Nucleus accumbens (tissue), 56 donors: ENCODE results near the gene RCBTB1.
"Not testable (repeated sequence)": the region's sequence is repeated elsewhere in the genome, so short reads cannot be mapped to it uniquely, and the experiment has no call there.

Source experiments
- DNase-seq, 56 donors: peaks; one replicate each; lab custom pipeline; 2025; lab: John Stamatoyannopoulos, UW

Gene RCBTB1

DNA sequence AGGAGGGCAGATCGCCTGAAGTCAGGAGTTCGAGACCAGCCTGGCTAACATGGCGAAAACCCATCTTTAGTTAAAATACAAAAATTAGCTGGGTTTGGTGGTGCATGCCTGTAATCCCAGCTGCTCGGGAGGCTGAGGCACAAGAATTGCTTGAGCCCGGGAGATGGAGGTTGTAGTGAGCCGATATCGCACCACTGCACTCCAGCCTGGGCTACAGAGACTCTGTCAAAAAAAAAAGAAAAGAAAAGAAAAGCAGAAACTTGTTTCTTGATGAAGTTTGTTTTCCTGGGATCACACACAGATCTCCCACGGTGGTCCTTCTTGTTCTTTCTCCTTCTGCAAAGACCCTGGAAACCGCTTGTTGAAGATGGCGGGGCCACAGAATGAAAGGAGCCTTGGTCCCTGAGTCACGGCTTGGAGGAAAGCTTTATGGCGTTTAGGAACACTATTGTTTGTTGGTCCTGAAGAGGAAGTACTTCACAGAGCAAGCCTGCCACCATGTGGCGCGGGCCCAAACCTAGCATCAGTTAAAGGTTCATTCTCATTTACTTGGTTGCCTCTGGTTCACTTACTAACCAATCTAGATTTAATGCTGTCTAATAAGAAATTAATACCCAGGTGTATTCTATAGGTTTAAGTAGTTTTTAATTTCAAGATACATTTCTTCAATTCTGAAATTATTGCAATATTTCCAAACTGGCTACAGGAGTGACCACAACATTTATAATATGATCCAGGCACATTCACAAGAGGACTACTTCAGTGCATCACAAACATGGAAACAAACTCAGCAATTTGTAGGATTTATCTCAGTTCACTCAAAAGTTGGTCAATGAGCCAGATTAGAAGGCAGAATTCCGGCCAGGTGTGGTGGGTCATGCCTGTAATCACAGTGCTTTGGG lies 21.6 kb upstream of the RCBTB1 start:
- peak; percentile 12 to 92 (median 70) for DNase-seq

DNA sequence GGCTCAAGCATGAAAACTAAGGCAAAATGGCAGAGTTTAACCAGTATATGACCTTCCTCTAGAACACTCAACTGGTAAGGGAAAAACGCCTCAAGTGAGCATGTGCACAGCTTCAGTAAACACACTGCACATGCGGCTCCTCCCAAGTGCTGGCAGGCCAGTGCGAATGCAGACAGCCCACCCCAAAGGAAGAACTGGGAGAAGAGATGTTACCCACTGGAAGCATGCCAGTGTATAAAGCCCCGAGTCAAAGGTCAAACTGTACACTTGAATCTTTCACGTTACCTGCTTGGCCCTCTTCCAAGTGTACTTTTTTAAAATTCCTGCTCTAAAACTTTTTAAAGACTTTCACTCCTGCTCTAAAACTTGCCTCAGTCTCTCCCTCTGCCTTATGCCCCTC lies 19.2 kb upstream of the RCBTB1 start:
- DNase-seq: no peak

DNA sequence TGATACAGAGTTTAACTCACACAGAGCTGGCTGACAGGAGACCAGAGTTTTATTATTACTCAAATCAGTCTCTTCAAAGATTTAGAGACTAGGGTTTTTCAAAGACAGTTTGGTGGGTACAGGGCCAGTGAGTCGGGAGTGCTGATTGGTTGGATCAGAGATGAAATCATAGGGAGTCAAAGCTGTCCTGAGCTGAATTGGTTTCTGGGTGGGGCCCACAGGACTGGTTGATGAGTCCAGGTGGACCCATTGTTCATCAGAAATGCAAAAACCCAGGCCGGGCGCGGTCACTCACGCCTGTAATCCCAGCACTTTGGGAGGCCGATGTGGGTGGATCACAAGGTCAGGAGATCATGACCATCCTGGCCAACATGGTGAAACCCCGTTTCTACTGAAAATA lies 17.3 kb upstream of the RCBTB1 start:
- DNase-seq: not testable (repeated sequence)

DNA sequence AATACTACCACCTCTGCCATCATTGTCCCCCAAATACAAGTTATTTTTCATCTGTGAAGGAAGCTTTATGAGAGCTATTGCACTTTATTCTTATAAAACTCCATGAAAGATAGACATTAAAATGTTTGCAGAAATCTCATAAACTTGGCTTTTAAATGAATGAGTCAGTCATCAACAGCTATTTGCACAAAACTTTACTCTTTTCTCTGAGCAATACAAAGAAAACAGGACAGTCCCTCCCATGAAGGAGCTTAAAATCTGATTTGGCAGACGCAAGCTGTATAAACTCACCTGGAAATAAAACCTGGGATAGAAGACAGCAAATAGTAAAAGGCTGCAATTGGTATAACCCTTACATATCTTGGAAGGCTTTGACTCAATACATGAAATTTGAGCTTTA lies 16.6 kb upstream of the RCBTB1 start:
- no peak for DNase-seq

DNA sequence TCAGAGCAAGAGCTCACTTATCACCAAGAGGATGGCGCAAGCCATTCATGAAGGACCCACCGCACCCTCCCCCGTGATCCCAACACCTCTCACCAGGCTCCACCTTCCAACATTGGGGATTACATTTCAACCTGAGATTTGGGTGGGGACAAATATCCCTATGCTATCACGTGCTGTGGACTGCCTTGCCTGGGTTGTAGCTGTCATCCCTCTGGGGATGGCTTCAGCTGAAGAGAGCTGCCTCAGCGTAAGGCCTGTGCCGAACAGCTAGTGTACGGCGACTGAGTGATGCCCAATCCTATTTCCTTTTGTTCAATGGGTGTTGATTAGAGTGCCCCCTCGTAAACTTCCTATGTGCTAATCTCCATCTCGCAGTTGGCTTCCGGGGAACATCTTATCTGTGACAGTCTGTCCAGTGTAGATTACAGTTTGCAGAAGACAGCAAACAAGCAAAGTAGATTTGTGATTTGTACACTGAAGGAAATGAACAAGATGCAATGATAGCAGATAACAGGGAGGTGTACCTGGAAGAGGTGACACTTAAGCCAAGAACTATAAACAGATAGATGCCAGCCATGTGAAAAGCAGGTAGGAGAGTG lies 11.8 kb upstream of the RCBTB1 start:
- no peak for DNase-seq

DNA sequence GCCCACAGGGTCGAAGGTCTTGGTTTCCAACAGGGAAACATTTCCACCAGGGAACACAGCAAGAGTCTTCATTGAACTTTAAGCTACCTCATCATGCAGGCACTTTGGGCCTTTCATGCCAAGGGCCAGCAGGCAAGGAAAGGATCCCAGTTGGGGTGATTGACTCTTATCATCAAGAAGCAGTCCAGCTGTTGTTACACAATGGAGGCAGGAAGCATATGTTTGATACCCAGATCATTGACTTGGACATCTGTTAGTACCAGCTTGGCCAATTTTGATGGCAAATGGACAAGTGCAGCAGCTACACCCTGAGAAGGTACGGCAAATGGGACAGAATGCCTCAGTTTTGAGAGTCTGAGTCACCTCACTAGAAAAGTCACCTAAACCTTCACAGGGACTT lies 10.9 kb upstream of the RCBTB1 start:
- no peak for DNase-seq

DNA sequence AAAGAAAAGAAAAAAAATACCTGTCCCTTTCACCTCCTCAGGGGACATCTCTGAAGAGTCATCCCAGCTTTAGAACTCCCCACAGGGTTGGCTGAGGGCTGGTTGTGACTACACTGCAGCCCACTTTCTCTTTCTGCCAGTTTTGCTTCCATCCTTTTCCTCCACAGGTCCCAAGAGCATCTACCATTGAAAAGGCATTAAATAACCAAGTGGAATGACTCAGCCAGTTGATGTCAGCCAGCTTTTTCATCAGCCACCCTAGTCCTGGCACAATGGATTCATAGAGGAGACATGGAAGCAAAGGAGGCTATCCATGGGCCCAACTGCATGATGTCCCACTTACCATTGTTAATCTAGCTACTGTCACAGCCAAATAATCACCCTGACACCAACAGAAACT lies 9.2 kb upstream of the RCBTB1 start:
- no peak for DNase-seq

DNA sequence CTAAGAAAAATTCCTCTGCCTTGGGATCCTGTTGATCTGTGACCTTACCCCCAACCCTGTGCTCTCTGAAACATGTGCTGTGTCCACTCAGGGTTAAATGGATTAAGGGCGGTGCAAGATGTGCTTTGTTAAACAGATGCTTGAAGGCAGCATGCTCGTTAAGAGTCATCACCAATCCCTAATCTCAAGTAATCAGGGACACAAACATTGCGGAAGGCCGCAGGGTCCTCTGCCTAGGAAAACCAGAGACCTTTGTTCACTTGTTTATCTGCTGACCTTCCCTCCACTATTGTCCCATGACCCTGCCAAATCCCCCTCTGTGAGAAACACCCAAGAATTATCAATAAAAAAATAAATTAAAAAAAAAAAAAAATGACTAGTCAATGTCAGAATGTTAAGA lies 8.5 kb upstream of the RCBTB1 start:
- DNase-seq: not testable (repeated sequence)

DNA sequence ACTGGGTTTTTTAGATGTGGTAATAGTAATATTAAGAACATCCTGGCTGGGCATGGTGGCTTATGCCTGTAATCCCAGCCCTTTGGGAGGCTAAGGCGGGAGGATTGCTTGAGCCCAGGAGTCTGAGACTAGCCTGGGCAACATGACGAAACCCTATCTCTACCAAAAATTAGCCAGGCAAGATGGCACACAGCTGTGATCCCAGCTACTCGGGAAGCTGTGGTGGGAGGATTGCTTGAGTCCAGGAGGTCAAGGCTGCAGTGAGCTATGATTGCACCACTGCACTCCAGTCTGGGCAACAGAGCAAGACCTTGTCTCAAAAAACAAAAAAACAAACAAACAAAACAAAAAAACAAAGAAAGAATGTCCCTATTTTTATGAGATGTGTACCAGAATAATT lies 5.4 kb upstream of the RCBTB1 start:
- DNase-seq: not testable (repeated sequence)

DNA sequence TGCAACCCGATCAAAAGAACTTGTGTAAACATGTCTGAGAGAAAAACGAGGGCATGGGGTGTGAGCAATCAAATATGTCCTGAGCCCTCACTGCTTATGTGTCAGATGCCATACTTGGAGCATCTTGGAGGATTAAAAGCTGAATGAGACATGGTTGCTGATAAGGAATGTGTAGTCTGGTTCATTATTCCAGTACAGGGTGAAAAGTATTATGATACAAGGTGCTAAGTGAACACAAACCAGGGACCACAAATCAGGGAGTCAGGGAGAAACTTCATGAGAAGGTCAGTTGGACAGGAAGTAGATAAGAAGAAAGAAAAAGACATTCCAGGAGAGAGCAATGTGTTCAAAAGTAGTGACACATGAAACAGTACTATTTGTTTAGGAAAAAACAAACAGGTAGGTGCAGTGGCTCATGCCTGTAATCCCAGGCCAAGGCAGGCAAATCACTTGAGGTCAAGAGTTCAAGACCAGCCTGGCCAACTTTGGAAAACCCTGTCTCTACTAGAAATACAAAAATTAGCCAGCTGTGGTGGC lies 2.0 kb upstream of the RCBTB1 start:
- no peak for DNase-seq

DNA sequence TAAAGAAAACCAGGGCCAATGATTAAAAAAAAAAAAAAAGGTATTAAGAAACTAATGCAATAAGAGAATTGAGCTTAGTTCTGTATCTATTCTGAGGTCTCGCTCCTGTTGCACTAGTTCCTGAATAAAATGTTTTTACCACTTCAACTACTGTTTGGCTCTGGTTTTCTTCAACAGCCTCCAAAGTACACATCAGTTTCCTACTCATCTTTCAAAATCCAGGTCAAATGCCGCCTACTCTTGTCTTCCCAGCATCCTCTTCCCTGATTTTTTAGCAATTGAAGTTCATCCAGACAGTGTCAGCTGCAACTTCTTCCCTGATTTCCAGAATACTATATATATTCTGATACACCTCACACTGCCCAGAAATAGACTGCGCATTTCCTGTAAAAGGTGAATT lies 1.4 kb upstream of the RCBTB1 start:
- DNase-seq: peak in 6 of 56 donors; percentile 1 to 6 (median 3)

DNA sequence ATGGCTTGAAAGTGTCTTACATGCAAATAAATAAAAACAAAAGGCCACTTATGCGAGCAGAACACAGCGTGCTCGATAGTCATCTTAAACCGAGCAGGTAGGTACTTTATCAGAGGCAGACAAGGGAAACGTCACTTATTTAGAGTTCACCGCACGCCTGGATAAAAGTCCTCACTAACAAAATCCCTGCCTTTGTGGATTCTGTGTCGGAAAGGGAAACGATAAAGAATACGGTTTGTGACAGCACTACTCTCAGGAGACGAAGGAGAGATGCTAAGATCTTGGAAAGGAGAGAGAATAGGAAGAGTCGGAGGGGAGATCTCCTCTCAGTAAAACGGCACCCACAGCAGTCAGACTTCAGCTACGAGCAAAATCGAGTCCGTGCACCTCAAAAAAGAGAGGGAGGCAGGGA lies 581 bp downstream of the RCBTB1 start:
- peak in 13 of 56 donors; percentile 7 to 56 (median 30) for DNase-seq

DNA sequence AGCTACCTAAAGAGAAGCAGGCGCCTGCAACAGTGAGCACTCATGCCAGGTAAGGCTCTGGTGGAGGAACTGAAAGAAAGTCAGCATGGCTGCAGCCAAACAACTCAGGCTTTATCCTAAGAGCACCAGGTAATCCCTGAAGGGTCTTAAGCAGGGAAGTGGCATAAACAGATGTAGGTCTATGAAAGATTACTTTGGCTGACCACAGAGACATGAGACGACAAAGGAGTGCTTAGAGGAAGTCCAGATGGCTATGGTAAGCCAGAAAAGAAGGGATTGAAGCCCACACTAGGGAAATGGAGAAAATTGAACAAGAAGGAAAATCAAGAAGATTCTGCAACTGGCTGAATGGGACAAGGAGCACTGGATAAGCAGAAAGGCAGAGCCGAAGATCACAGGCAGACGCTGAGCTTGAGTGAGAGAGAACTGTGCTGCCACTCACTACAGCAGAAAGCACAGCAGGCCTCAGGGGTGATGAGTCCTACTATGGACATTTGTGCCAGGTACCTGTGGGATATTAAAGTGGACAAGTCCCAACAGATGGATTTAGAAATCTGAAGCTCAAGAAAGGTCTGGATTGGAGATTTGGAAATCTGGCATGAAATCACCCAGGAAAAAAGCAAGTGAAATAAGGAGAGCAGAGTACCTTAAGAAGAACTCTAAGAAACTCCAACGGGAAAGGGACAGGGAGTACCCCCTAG lies 4.2 kb downstream of the RCBTB1 start:
- no peak for DNase-seq

DNA sequence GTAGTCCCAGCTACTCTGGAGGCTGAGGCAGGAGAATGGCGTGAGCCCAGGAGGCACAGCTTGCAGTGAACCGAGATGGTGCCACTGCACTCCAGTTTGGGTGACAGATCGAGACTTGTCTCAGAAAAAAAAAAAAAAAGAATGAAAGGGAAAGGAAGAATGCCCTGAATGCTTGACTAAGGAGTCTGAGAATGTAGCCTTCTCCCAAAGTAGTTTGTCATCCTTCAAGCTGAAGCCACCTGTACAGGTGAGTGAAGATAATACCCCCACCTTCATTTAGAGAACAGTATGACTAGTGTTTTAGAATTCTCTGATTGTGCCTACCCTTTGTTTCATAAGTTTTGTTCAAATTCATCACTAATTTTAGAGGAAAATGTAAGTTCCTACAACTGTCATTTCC lies 5.9 kb downstream of the RCBTB1 start:
- no peak for DNase-seq

DNA sequence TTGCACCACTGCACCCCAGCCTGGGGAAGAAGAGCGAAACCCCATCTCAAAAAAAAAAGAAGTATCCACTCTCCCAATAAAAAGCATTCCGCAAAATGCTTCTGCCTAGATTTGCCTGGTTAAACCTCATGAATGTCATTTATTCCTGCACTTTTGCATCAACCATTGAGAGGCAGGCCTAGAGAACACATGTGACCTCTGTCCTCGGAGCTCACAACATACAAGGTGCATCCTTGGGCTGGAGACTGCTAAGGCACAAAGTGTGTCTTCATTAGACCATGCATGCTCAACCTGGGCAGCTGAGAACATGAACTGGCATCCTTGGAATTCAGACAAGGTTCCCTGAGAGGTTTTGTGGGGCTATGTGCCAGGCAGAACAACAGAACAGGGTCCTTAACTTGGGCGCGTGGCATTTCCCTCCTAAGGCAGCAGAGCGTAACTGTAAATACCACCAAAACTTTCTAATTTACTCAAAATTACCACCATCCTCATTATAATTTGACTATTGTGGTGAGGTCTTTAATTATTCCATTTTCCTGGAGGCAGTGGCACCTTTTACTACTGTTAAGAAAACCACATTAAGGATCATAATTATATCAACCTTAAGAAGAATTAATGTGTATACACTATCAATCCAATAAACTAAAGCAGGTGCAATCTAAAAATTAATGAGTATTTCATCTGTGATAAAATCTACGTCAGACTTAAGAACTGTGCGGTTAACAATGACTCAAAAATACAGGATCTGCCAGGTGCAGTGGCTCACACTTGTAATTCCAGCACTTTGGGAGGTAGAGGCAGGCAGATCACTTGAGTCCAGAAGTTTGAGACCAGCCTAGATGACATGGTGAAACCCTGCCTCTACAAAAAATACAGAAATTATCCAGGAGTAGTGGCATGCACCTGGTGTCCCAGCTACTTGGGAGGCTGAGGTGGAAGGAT lies 13.8 kb downstream of the RCBTB1 start:
- DNase-seq: no peak

DNA sequence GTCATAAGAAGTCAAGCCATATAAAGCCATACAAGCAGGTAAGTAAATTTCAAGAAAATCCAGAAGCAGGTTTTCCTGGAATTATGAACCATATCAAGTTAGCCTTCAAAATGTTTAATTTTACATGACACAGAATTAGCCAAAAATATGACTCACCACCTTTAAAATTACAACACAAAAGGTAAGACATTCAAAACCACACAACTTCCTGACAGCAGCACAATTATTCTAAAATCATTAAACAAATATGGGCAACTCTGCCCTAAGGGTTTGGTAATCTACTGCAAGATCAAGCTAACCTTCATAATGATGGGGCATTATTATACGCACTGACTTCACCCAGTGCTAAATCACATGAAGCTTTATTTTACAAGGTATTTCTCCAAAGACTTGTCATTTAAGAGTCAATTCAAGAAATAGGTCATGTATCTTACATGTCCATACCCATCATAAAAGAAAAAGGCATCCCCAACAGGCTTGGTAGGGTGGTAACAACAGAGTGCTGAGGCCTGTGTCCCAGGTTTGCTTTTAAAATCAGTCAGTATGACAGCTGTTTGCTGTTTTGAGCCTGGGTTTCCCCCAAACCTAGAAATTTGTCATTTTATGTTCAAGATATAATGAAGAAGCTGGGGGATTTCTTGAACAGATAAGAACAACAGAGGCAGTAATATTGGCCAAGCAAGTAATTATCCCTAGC lies 15.2 kb downstream of the RCBTB1 start:
- no peak for DNase-seq

DNA sequence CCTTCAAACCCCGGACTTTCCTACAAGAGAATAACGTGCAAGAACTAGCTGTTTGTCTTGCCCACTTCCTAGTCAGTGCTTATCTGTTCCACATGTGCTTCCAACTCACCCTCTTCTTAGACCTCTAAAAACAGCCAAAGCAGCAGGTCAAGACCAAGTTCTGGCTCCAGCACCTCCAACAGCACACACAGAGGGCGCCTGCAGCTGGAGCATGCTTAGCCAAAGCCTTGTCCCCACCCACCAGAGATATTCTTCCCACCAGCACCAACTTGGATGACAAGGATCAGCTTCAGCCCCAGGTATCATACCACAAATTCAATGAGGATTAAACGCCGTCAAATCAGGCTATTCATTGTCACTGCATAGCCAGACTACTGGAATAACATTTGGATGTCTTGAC lies 17.9 kb downstream of the RCBTB1 start:
- DNase-seq: no peak

DNA sequence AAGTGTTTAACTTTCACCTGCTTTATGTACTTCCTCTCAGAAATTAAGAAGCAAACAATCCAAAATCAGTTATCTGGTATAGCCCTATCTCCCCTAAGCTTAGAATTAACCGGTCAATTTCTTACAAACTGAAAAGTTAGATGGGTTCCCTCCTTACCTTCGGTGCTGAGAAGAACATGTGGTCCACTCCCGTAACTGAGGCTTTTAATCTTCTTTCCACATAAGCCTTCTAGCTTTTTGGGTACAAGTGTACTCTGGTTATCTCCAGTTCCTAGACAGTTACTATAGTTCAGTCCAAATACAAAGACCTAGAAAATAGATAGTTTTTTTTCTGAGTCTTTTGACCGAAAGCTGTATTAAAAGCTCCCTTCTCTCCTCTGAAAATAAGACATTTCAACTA lies 18.9 kb downstream of the RCBTB1 start:
- no peak for DNase-seq

DNA sequence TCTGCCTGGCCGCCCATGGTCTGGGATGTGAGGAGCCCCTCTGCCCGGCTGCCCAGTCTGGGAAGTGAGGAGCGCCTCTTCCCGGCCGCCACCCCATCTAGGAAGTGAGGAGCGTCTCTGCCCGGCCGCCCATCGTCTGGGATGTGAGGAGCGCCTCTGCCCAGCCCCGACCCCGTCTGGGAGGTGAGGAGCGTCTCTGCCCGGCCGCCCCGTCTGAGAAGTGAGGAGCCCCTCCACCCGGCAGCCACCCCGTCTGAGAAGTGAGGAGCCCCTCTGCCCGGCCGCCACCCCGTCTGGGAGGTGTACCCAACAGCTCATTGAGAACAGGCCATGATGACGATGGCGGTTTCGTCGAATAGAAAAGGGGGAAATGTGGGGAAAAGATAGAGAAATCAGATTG lies 19.9 kb downstream of the RCBTB1 start:
- not testable (repeated sequence) for DNase-seq
